Forelimb muscle (tissue), 1 donor: ENCODE measurements around the gene CPNE8. TPM values are rescaled to one million over a fixed set of nuclear protein-coding genes. Genes with fewer than 3 reads are reported as not detected.
"Not testable (repeated sequence)": the region's sequence is repeated elsewhere in the genome, so short reads cannot be mapped to it uniquely, and the experiment has no call there.

Experiments used
- DNase-seq: peaks from one replicate; pipeline ENCODE4 v3.0.0-alpha.2; 2013; ENCODE audit warnings: low read depth
- polyA plus RNA-seq: library from polyadenylated mRNA; unstranded; fragments of 120-200 nt; gene quantifications from one replicate; pipeline ENCODE4 v1.2.1, GENCODE V29; 2013; ENCODE audit not compliant: insufficient read length

The CPNE8 gene
- polyA plus RNA-seq, 1 donor, result 6.4 TPM

DNA sequence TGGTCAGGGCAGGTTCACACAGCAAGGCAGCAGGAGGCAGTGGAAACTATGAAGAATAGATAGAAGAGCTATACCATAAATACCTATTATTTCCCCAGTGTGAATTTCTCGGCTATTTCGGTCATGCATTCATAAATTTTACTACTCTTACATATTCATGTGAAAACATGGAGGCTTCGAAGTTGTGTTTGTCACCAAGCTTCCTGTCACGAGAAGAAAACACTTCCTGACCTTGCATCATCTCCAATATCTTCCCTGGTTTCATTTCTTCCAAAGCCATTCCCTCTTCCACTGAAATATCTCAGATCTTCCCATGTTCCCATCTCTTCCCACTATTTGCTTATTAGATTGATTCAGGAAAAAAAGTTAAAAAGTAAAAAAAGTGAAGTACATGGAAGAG is 80.4 kb downstream of the CPNE8 start:
- DNase-seq, result no peak

DNA sequence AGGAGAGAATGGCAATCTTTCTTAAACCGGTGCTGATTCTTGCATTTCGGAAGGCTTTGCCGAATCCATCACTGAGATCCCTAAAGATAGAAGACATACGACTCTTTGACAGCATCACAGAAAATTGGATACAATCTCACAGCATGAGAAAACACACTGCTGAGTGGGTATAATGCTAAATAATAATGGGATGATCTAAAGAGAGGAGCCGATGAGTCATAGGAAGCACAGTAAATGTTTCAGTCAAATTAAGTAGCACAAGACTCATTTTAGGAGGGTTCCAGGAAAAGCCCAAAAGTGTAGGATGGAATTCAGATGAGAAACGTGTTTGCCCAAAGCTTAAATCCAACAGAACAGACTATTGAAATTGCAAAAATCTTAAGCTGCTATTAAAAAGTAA is 81.7 kb downstream of the CPNE8 start:
- no peak for DNase-seq

DNA sequence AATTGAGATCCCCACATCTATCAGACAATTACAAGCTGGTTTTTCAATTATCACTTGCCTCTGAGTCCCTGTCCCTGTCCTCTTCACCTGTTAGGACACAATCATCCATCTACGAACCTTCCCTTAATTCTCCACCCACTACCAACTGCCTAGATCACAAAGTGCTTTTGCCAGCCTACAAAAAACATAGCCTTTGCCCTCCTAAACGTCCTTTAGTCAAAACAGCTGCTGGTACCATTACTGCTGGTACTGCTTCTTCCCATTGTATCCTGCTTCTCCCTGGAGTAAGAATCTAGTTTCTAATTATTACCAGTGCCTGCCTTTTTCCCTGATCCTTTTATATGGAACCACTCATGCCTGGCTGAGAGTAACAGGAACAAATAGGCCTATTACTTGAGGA is 82.1 kb downstream of the CPNE8 start:
- no peak for DNase-seq

DNA sequence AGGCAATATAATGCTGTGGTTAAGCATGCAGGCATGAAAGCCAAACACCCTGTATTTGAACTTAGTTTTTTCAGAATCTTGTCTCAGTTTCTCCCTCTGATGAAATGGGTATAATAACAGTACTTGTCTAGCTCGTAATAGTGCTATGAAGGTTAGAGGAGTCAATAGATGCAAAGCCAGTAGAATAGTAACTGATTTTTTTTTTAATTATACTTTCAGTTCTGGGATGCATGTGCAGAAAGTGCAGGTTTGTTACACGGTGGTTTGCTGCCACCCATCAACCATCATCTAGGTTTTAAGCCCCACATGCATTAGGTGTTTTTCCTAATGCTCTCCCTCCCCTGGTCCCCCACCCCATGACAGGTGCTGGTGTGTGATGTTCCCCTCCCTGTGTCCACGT is 87.4 kb downstream of the CPNE8 start:
- no peak for DNase-seq

DNA sequence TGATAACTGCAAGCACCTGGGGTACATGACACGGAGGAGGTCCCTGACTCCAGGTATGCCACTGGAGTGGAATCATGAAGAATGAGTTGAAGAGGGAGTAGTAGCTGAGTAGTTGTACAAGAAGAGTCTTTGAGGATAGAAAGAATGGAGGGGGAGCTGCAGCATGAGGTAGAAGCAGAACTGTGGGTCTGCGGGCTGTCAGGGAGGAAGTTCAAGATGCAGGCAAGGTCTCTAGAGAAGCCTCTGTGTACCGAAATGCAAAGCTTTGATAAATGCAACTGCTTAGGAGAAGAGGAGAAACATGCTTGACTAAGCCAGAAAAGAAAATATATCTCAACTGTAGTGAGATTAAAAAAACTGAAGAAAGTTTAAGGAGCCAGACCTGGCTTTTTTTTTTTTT is 91.5 kb downstream of the CPNE8 start:
- DNase-seq, result no peak

DNA sequence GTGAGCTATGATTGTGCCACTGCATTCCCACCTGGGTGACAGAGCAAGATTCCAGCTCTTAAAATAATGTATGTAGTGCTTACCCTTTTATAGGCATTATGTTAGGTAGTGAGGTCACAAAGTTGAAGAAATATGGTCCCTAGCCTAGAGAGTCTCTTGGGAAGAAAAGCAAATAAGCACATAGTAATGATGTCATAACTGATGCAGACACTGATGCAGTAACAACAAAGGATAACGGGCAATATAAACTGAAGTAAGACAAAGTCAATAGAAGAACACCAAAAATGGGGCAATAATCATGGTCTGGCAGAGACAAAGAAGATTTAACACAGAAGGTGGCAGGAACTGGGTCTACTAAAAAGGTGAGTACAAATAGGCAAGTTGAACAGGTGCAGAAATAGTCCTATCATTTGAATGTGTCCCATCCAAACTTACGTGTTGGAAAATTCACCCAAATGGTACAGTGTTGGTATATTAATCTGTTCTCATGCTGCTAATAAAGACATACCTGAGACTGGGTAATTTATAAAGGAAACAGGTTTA is 93.5 kb downstream of the CPNE8 start:
- no peak for DNase-seq

DNA sequence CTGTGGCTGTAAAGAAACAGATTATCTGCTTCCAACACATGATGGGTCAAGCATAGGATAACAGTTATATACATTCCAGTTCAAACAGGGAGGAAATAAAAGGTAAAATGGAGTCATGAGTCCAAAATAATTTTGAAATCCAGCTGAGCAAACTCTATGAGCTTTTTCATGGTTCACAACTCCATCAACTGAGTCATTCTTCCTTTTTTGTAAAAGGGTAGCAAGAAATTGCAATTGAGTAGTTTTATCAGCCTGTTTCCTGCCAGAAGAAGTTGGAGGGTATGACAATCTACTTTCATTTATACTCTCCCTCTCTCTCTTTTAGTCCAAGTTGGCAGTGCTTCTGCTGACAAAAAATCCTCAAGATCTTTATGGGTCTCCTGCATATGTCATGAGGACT is 95.6 kb downstream of the CPNE8 start:
- DNase-seq, result no peak

DNA sequence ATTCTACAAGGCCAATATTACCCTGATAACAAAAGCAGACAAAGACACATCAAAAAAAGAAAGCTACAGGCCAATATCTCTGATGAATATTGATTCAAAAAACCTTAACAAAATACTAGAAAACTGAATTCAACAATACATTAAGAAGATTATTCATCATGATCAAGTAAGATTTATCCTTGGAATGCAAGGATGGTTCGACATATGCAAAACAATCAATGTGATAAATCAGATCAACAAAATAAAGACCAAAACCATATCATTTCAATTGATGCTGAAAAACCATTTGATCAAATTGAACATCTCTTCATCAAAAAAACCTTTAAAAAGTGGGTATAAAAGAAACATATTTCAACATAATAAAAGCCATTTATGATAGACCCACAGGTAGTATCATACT is 117.3 kb downstream of the CPNE8 start:
- no peak for DNase-seq

DNA sequence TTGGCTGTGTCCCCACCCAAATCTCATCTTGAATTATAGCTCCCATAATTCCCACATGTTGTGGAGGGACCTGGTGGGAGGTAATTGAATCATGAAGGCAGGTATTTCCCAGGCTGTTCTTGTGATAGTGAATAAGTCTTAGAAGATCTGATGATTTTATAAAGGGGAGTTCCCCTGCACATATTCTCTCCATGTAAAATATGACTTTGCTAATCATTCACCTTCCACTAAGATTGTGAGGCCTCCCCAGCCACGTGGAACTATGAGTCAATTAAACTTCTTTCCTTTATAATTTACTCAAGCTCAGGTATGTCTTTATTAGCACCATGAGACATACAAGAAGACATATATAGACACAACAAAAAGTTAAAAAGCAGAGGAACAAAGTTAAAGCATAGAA is 120.0 kb downstream of the CPNE8 start:
- DNase-seq, result no peak

DNA sequence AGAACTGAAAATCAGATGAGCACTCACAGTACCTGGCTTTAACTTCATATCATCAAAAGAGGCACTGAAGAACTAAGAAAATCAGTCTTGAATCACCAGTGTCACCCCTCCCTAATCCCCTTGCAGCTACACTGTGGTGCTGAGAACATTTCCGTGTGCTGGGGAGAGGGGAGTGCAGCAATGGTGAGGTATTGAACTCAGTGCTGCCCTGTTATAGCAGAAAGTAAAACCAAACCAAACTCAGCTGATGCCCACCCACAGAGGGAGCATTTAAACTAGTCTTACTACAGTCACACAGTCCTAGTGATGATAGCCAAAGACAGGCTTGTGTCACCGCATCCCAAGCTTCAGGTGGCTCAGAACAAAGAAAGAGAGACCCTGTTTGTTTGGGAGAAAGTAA is 122.1 kb downstream of the CPNE8 start:
- no peak for DNase-seq

DNA sequence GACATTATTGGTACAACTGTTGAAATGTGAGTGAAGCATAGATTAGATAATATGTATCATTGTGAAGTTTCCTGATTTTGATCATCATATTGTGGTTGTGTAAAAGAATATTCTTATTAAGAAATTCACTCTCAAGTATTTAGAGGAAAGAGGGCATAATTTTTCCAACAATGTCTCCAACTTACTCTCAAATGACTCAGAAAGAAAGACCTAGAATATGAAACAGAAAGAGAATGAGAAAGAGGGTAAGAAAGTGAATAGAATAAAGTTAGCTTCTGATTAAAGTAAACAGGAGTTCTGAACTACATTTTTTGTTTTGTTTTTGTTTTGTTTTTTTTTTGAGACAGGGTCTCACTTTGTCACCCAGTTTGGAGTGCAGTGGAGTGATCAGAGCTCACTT is 123.0 kb downstream of the CPNE8 start:
- no peak for DNase-seq

DNA sequence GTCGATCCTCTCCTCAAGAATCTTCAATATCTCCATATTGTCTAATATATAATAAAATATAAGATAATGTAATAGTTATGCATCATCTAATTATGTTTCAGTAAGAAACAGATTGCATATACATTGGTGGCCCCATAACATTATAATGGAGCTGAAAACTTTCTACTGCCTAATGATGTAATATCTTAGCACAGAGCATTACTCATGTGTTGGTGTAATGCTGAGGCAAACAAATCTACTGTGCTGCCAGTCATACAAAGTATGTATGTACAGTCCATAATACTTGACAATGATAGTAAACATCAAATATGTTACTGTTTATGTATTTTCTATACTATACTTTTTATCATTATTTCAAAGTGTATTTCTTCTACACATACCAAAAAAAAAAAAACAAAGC is 128.7 kb downstream of the CPNE8 start:
- DNase-seq, result no peak

DNA sequence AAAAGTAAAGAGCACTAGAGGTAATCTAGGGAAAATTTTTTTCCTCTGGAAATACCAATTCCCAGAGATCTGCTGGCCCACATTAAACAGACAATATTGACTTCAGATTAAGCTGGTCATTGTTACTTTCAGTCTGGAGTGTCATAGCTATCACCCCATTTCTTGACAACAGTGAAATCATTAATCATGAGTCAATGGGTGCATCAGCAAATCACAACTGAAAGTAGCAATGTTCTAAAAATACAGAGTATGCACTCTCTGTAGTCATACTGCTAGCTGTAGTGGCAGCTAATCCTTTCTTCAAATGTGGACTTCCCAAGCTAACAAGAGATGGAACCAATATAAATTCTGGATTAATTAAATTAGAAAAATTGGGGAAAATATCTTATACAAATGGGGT is 129.9 kb downstream of the CPNE8 start:
- no peak for DNase-seq

DNA sequence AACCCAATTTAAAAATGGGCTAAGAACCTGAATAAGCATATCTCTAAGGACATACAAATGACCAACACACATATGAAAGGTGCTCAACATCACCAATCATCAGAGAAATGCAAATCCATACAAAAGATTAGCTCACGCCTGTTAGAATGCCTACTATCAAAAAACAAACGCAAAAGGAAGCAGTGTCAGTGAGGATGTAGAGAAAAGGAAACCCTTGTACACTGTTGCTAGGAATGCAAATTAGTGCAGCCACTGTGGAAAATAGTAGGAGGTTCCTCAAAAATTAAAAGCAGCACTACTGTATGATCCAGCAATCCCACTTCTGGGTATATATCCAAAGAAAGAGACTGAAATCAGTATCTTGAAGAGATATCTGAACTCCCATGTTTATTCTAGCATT is 133.0 kb downstream of the CPNE8 start:
- DNase-seq, result no peak

DNA sequence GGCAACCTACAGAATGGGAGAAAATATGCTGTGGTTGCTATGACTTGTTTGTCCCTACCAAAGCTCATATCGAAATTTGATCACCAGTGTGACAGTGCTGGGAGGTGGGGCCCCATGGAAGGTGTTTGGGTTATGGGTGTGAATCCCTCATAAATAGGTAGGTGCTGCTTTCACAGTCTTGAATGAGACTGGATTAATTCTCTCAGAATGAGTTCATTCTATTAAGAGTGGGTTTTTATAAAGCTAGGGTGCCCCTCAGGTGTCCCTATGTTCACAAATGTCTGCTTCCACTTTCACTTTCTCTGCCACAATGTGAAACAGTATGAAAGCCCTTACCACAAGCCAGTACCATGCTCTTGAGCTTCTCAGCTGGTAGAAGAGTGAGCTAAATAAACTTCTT is 133.5 kb downstream of the CPNE8 start:
- DNase-seq, result no peak

DNA sequence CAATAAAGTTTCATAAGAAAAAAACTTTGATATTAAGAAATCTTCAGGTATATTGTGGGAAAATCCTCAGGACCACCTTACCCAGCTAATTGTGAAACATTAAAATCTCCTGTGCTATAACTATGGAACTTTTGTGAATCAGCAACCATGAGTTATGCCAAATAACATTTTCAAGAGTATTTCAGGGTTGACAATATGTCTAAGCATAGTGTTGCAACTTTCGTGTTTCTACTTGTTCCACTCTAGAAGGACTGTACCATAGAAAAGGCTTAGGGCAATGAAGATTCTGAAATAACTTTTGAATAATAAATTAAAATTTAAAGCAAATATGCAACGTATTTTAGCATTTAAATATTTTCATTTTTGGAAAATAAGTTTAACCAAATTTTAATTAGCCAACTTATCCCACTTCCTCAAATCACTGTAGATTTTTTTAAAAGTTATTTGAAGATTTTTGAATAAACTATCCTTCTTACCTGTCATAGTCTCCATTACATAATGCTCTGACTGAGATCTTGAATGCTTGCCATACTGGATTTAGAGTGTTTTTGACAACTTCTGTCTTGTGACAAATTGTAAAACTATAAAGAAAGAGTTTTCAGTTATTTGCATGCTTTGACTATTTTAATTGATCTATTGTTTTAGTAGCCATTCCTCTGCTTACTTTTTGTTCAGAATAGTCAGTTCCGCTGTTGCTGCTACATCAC is 143.6 kb downstream of the CPNE8 start:
- no peak for DNase-seq

DNA sequence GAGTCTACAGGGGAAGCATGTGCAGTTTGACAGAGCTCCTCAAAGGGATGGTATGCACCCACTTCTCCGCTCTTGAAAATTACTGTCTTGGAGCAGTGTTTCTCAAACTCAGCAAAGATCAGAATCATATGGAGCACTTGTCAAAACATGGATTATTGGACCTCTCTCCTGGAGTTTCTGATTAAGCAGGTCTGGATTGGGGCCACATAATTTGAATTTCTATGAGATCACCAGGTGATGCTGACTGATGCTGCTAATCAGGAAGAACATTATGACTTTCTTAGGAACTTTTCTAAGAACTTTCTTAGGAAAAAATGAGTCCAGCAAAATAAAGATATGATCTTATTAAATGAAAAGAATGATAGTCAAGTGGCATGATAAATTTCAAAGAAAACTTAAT is 144.3 kb downstream of the CPNE8 start:
- DNase-seq, result no peak

DNA sequence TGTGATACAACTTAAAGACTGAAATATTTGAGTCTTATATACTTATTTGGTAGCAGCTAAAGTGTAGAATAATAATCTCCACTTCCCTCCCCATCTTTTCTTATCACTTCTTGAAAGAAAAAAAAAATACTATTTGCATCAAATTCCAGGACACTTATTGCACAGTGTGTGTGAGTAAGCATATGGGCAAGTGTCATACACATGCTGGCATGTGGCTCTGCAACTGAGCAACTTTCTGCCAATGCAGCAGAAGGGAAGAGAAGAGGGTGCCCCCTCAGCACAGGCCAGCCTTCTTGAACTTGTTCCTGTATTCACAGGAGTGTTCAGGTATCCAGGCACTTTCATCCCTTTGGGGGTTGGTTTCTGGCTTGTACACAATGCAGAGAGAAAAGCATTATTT is 145.8 kb downstream of the CPNE8 start:
- DNase-seq, result no peak

DNA sequence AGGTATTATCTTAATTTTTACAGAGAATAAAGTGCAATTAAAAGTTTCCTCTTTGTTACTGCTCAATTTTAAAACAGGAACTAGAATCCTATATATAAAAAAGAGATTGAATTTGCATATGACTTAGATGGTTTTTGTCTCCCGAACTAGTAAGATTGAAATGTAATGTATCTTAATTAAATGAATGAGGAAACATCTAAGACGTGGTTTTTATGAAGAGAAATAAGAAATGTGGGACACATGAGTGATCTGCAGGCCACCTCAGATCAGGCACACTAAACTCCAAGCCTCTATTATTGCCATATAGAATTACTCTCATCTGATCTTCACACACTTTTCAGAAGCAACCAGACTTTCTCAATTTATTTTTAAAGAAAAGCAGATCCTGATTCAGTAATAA is 158.6 kb downstream of the CPNE8 start:
- no peak for DNase-seq

DNA sequence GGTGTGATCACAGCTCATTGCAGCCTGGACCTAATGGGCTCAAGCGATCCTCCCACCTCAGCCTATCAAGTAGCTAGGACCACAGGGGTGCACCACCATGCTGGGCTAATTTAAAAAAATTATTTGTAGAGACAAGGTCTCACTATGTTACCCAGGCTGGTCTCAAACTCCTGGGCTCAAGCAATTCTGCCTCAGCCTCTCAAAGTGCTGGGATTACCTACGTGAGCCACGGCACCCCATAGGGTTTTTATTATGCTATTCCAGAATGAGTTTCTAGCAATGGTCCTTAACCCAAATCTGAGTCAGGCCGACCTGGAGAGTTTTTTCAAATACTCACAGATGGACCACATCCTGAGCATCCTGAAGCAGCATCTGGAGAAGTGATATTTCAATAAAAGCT is 159.8 kb downstream of the CPNE8 start:
- no peak for DNase-seq

DNA sequence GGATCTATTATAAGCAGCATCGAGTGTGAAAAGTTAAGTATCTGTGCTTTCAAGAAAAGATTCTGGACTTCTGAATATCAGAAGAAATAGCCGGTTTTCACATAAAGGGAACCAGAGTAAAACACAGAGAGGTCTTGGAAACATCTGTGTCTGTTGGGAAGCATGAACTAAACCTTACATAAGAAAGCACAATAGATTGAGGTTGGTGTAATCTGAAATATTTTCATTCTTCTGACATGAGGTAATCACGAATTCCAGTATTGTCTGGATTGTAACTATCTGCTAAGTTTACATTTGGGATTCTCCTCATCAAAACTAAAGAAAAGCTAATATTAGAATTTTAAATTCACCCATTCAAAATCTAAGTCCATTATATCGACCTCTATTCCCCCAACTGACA is 161.3 kb downstream of the CPNE8 start:
- peak; percentile 43 for DNase-seq

DNA sequence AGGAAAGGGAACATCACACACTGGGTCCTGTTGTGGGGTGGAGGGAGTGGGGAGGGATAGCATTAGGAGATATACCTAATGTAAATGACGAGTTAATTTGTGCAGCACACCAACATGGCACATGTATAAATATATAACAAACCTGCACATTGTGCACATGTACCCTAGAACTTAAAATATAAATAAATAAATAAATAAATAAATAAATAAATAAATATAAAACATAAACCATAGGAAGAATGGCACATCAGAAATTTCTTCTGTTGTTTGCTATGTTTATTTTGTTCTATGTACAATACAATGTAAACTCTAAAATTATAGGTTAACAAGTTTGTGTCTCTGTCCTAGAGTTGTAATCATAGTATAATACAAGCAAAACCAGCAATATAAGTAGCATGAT is 162.9 kb downstream of the CPNE8 start:
- DNase-seq, result not testable (repeated sequence)

DNA sequence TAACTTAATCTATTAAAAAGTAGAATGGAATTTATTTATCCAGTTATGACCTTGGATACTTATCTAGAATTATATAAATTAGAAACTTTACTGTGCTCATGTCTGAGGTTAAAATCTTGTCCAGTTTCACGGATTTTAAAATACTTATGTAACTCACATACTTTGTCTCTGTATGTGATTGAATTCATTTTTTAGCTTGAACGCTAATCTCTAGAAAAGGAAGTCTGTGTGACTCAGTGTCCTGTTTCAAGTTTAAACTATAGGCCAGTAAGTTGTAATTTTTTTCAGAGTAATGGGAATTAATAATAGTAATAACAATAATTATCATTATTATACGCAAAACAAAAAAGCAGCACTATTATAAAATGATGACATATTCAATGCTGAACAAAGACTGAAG is 168.6 kb downstream of the CPNE8 start:
- DNase-seq, result no peak

DNA sequence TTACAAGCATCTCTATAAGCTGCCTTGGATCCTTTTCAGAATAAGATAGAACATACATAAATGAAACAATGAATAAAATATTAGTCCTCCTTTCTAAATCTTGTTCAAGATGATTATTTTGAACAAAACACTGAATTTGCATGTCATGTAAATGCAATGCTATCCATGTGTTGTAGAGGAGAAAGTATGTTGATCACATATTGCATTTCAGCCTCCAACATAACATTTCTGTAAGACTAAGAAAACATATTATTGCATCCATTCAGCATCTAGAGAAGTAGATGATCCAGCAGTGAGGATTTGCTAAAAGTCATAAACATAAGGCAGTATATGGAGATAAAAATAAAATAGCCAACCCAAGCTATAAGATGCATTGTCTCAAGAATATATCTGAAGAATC is 172.6 kb downstream of the CPNE8 start:
- DNase-seq, result no peak
